IMR-90 (cell line): ENCODE results near the gene NOL9. TPM values are rescaled to one million over a fixed set of nuclear protein-coding genes. Genes with fewer than 3 reads are reported as not detected.

Experiments
- ATAC-seq: fragments of 200-7000 bp; cut with Tn5 transposase; 2 replicates; pipeline ENCODE4 v1.9.1; 2020; ENCODE audit warnings: low read depth, mild to moderate bottlenecking, moderate library complexity
- BruUV-seq: library from RNA; stranded (reverse); fragments of 400-500 nt; replicated peaks from 2 replicates; lab custom pipeline; 2021; lab: Mats Ljungman, UMichigan
- CTCF ChIA-PET: fragments of 300-600 bp; formaldehyde crosslinking; extraction: SDS; loops from one replicate; lab custom pipeline; 2021; ENCODE audit warnings: antibody characterized with exemption; lab: Yijun Ruan, JAX
- POLR2A ChIA-PET: fragments of 300-600 bp; sonication (Branson Sonifier 250); formaldehyde crosslinking; loops from one replicate; lab custom pipeline; 2022; ENCODE audit warnings: antibody characterized with exemption; ENCODE audit not compliant: unreplicated experiment; lab: Charles Lee
- DNase-seq: peaks from one replicate; pipeline ENCODE4 v3.0.0; 2013
- H2AFZ ChIP-seq: replicated peaks from 2 replicates; pipeline ENCODE3; 2013; ENCODE audit warnings: low read length, mild to moderate bottlenecking; ENCODE audit not compliant: poor library complexity
- H2AK5ac ChIP-seq: 2 replicates; pipeline ENCODE4 v1.6.1; 2013; ENCODE audit warnings: low read depth, low read length, inconsistent platforms
- H2AK9ac ChIP-seq: replicated peaks from 2 replicates; pipeline ENCODE3; 2013; ENCODE audit warnings: mild to moderate bottlenecking, low read depth, low read length, moderate library complexity; ENCODE audit not compliant: poor library complexity
- H2BK120ac ChIP-seq: 2 replicates; pipeline ENCODE4 v1.6.1; 2013; ENCODE audit warnings: low read depth, low read length, inconsistent platforms
- H2BK15ac ChIP-seq: 3 replicates; pipeline ENCODE4 v1.6.1; 2013; ENCODE audit warnings: low read depth, low read length, inconsistent platforms
- H2BK20ac ChIP-seq: 2 replicates; pipeline ENCODE4 v1.6.1; 2013; ENCODE audit warnings: low read depth, mild to moderate bottlenecking, inconsistent platforms, low read length, moderate library complexity
- H2BK5ac ChIP-seq: 2 replicates; pipeline ENCODE4 v1.6.1; 2013; ENCODE audit warnings: mild to moderate bottlenecking, low read depth, low read length, inconsistent platforms; ENCODE audit not compliant: poor library complexity, severe bottlenecking
- H3K14ac ChIP-seq: replicated peaks from 2 replicates; pipeline ENCODE4 v1.6.1; 2013; ENCODE audit warnings: low read depth, low read length, inconsistent platforms
- H3K18ac ChIP-seq: 2 replicates; pipeline ENCODE4 v1.6.1; 2013; ENCODE audit warnings: low read depth, low read length, control low read depth
- H3K23ac ChIP-seq: 2 replicates; pipeline ENCODE4 v1.6.1; 2013; ENCODE audit warnings: low read depth, low read length, inconsistent platforms
- H3K27ac ChIP-seq: 2 replicates; pipeline ENCODE4 v1.5.1; 2013; ENCODE audit warnings: mild to moderate bottlenecking, control low read depth, low read length; ENCODE audit not compliant: insufficient read depth
- H3K27me3 ChIP-seq: 2 replicates; pipeline ENCODE4 v1.6.1; 2013; ENCODE audit warnings: low read length; ENCODE audit not compliant: control insufficient read depth, insufficient read depth
- H3K36me3 ChIP-seq: 2 replicates; pipeline ENCODE4 v1.6.1; 2013; ENCODE audit warnings: low read length, mixed read lengths; ENCODE audit not compliant: control insufficient read depth, insufficient read depth
- H3K4ac ChIP-seq: 2 replicates; pipeline ENCODE4 v1.6.1; 2013; ENCODE audit warnings: low read depth, low read length, inconsistent platforms
- H3K4me1 ChIP-seq: 2 replicates; pipeline ENCODE4 v1.6.1; 2013; ENCODE audit warnings: low read length, mixed read lengths; ENCODE audit not compliant: control insufficient read depth, insufficient read depth
- H3K4me2 ChIP-seq: 2 replicates; pipeline ENCODE4 v1.6.1; 2013; ENCODE audit warnings: low read depth, mild to moderate bottlenecking, control low read depth, low read length, moderate library complexity
- H3K4me3 ChIP-seq: 2 replicates; pipeline ENCODE4 v1.5.1; 2013; ENCODE audit warnings: low read depth, mild to moderate bottlenecking, control low read depth, low read length, moderate library complexity; ENCODE audit not compliant: insufficient read depth
- H3K56ac ChIP-seq: 2 replicates; pipeline ENCODE4 v1.6.1; 2013; ENCODE audit warnings: low read length, inconsistent platforms; ENCODE audit not compliant: insufficient read depth; ENCODE audit errors: extremely low read depth
- H3K79me1 ChIP-seq, 2 experiments: 2 replicates each; pipeline ENCODE4 v1.6.1; 2013; ENCODE audit warnings: low read length in 2 of 2, inconsistent platforms in 1 of 2, low read depth in 1 of 2
- H3K9ac ChIP-seq: 2 replicates; pipeline ENCODE4 v1.6.1; 2013; ENCODE audit warnings: low read depth, low read length, control low read depth
- H3K9me1 ChIP-seq: 2 replicates; pipeline ENCODE4 v1.6.1; 2013; ENCODE audit warnings: low read length, inconsistent platforms; ENCODE audit not compliant: insufficient read depth
- H3K9me3 ChIP-seq: 2 replicates; pipeline ENCODE4 v1.6.1; 2013; ENCODE audit warnings: low read length; ENCODE audit not compliant: control insufficient read depth, insufficient read depth
- H4K20me1 ChIP-seq: 2 replicates; pipeline ENCODE4 v1.6.1; 2013; ENCODE audit warnings: low read length, inconsistent platforms; ENCODE audit not compliant: insufficient read depth
- H4K5ac ChIP-seq: 2 replicates; pipeline ENCODE4 v1.6.1; 2013; ENCODE audit warnings: mild to moderate bottlenecking, low read depth, low read length, control low read depth
- H4K8ac ChIP-seq, 2 experiments: 2 replicates each; pipeline ENCODE4 v1.6.1; 2013; ENCODE audit warnings: low read depth in 2 of 2, low read length in 2 of 2, control low read depth in 1 of 2, inconsistent platforms in 1 of 2
- H4K91ac ChIP-seq: 2 replicates; pipeline ENCODE4 v1.6.1; 2013; ENCODE audit warnings: low read depth, low read length, inconsistent platforms; ENCODE audit not compliant: insufficient read depth
- BHLHE40 ChIP-seq: fragments of 150-350 bp; IDR thresholded peaks from 2 replicates; pipeline ENCODE4 v1.6.1; 2016; ENCODE audit warnings: mild to moderate bottlenecking, low read depth, low read length
- CHD1 ChIP-seq: IDR thresholded peaks from 2 replicates; pipeline ENCODE4 v1.6.1; 2012; ENCODE audit warnings: low read depth, low read length, improper control_type of control experiment
- FOS ChIP-seq: fragments of 150-350 bp; IDR thresholded peaks from 2 replicates; pipeline ENCODE4 v1.6.1; 2016; ENCODE audit warnings: low read depth, low read length
- MXI1 ChIP-seq: IDR thresholded peaks from 2 replicates; pipeline ENCODE4 v1.6.1; 2012; ENCODE audit warnings: low read depth, mild to moderate bottlenecking, low read length, moderate library complexity, borderline replicate concordance
- NFE2L2 ChIP-seq: fragments of 150-350 bp; IDR thresholded peaks from 2 replicates; pipeline ENCODE4 v1.6.1; 2016; ENCODE audit warnings: low read depth, mild to moderate bottlenecking, low read length
- POLR2A ChIP-seq: IDR thresholded peaks from 2 replicates; pipeline ENCODE4 v1.6.1; 2012; ENCODE audit warnings: mild to moderate bottlenecking, low read depth, low read length
- RAD21 ChIP-seq: IDR thresholded peaks from 2 replicates; pipeline ENCODE4 v1.6.1; 2012; ENCODE audit warnings: low read length, improper control_type of control experiment
- RCOR1 ChIP-seq: IDR thresholded peaks from 2 replicates; pipeline ENCODE4 v1.6.1; 2012; ENCODE audit warnings: mild to moderate bottlenecking, low read length, improper control_type of control experiment; ENCODE audit not compliant: insufficient replicate concordance
- RFX5 ChIP-seq: IDR thresholded peaks from 2 replicates; pipeline ENCODE4 v1.8.0; 2012; ENCODE audit warnings: low read depth, mild to moderate bottlenecking, low read length, moderate library complexity
- SMC3 ChIP-seq: fragments of 150-350 bp; IDR thresholded peaks from 2 replicates; pipeline ENCODE4 v1.6.1; 2016; ENCODE audit warnings: low read depth, mild to moderate bottlenecking, antibody characterized with exemption, low read length, moderate library complexity
- USF2 ChIP-seq: fragments of 150-350 bp; IDR thresholded peaks from 2 replicates; pipeline ENCODE4 v1.6.1; 2017; ENCODE audit warnings: mild to moderate bottlenecking, antibody characterized with exemption, low read length, low read depth
- WGBS, 2 experiments: methylation state at CpG; one replicate each; pipeline versions ENCODE4 v1.1.5 to v1.1.7; 2013; ENCODE audit warnings: missing lambda C conversion rate in 2 of 2; ENCODE audit not compliant: insufficient read length in 1 of 2; ENCODE audit errors: extremely low coverage in 2 of 2; 5-methylcytosine and 5-hydroxymethylcytosine counted together
- dilution Hi-C: fragments of 300-500 bp; cut with HindIII; formaldehyde crosslinking; loops from one replicate; pipeline ENCODE4 v1.14.3; 2018; ENCODE audit warnings: low sequenced_read_pairs; ENCODE audit not compliant: unreplicated experiment
- in situ Hi-C: fragments of 300-500 bp; cut with MboI; formaldehyde crosslinking; loops from 3 replicates; pipeline ENCODE4 v1.14.3; 2019; ENCODE audit warnings: low sequenced_read_pairs, inconsistent platforms, mixed read lengths
- intact Hi-C: fragments of 100-400 bp; cut with micrococcal nuclease; formaldehyde crosslinking; loops from 2 replicates; pipeline ENCODE4 v1.10.0; 2022
- polyA plus RNA-seq, 3 experiments: library from polyadenylated mRNA; depleted of rRNA; stranded (reverse); fragments of >200 nt; gene quantifications; 2 replicates each; pipeline ENCODE4 v1.2.3, GENCODE V29; 2012; ENCODE audit warnings: low replicate concordance in 1 of 3
- total RNA-seq: library from RNA; depleted of rRNA; stranded (reverse); fragments of >200 nt; gene quantifications from 2 replicates; pipeline ENCODE4 v1.2.3, GENCODE V29; 2012

The NOL9 gene
- total and polyA plus RNA-seq, 2 of the 4 experiments (the other 2 are of a cell fraction) = 13.0 to 19.2 TPM

- TF ChIP-seq RFX5 = no peak
These were observed 48.4 kb upstream of the NOL9 start, which contains the start of gene KLHL21 (continued) for GRCh38 chr1:6602669-6603237.

GRCh38 chr1:6601923-6602668 is 47.8 kb upstream of the NOL9 start:
- intact Hi-C loops (loop anchor here (2.0 kb wide), 1 partner anchor 45 kb away; no protein-coding TSS in a partner anchor), dilution Hi-C loops (no loop called here), in situ Hi-C loops (no loop called here)
- CTCF ChIA-PET = no interaction called here
- Histone ChIP-seq H3K9ac (peak overlapping the region; percentile 58), H3K4ac (peak overlapping the region; percentile 79), H3K9me1 (peaks cover 13% of the 10 kb centered on the region), H3K27ac (peak overlapping the region; percentile 58), H3K4me2 (peak overlapping the region; percentile 68), H2BK120ac (peak overlapping the region; percentile 57), H3K27me3 (no peaks in the 10 kb centered on the region), H4K8ac (peak overlapping the region; percentile 52 to 54; a peak in 3 of 4 replicates), H2AK9ac (peak overlapping the region; percentile 100), H4K5ac (peak overlapping the region; percentile 33), H2BK15ac (peak overlapping the region; percentile 34; the same call in 1 of the 3 replicates), H3K4me3 (peak overlapping the region; percentile 88), H3K18ac (peak overlapping the region; percentile 25), H3K56ac (peak overlapping the region; percentile 59), H2BK20ac (no peak overlapping the region; the same call in 1 of the 2 replicates), H3K4me1 (peaks cover 14% of the 10 kb centered on the region), H3K36me3 (peaks cover 16% of the 10 kb centered on the region), H3K14ac (peak overlapping the region; percentile 96), H4K20me1 (peaks cover 49% of the 10 kb centered on the region), H4K91ac (peak overlapping the region; percentile 69), H3K79me1 (peaks cover 5 to 50% of the 10 kb centered on the region in 2 experiments; a peak in 3 of 4 replicates), H2AK5ac (peak overlapping the region; percentile 91), H2AFZ (peak overlapping the region; percentile 94), H3K9me3 (no peaks in the 10 kb centered on the region), H3K23ac (peak overlapping the region; percentile 98), H2BK5ac (peak overlapping the region; percentile 60)
- BruUV-seq = no TSS peak
- WGBS, 2 experiments = 1% methylated on average over 81 of the region's 103 CpGs; no CpG with 5 or more reads in 1 of the 2 experiments
- peak; percentile 73 for TF ChIP-seq MXI1
- TF ChIP-seq USF2 = peak; percentile 48; the same call in 1 of the 2 replicates
- TF ChIP-seq RFX5 = no peak
- no peak for TF ChIP-seq POLR2A
- TF ChIP-seq SMC3 = no peak
- no peak for TF ChIP-seq FOS
- TF ChIP-seq NFE2L2 = no peak
- TF ChIP-seq RAD21 = no peak
- no peak for TF ChIP-seq RCOR1
- peak; percentile 42; the same call in 1 of the 2 replicates for TF ChIP-seq CHD1
- TF ChIP-seq BHLHE40 = no peak
- POLR2A ChIA-PET = no interaction called here
- DNase-seq (peak; percentile 59), ATAC-seq (peak; percentile 28)
